DMS53 treated with DMSO at 0.1 percent for 48 hours (cell line): ENCODE data around the gene TMEM131.
"Not testable (repeated sequence)": the region's sequence is repeated elsewhere in the genome, so short reads cannot be mapped to it uniquely, and the experiment has no call there.

Experiments
- DNase-seq: peaks from one replicate; lab custom pipeline; 2025; ENCODE audit not compliant: unreplicated experiment; lab: John Stamatoyannopoulos, UW

TMEM131 gene

DNA sequence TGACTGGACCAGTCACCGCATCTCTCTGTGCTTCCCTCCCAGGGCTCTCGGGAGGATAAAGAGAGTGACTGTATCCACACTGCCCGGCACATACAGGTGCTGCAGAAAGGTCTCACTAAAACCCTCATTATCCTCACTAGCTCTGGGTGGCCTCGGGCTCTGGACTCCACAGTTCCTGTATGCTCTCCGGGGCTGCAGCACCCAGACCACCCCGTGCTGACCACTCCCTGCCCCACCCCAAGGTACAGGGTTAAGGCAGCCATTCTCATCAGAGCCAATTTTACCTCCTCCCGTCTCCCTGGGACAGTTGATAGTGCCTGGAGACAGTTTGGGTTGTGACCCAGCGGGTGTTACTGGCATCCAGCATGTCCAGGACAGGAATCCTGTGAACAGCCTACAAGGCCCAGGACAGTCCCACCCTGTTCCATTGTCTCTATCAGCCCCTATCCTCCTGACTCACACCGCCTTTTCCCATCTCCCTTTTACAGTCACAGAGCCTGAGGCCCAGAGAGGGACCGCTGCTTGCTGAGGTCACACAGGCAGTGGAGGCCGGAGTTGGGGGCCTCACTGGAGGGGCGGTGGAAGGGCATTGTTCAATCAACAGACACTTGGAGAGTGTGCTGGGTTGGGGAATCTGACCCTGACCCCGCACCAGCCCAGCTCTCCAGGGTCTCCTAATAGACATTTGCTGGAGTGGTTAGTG is 280.6 kb downstream of the TMEM131 start:
- DNase-seq = no peak

DNA sequence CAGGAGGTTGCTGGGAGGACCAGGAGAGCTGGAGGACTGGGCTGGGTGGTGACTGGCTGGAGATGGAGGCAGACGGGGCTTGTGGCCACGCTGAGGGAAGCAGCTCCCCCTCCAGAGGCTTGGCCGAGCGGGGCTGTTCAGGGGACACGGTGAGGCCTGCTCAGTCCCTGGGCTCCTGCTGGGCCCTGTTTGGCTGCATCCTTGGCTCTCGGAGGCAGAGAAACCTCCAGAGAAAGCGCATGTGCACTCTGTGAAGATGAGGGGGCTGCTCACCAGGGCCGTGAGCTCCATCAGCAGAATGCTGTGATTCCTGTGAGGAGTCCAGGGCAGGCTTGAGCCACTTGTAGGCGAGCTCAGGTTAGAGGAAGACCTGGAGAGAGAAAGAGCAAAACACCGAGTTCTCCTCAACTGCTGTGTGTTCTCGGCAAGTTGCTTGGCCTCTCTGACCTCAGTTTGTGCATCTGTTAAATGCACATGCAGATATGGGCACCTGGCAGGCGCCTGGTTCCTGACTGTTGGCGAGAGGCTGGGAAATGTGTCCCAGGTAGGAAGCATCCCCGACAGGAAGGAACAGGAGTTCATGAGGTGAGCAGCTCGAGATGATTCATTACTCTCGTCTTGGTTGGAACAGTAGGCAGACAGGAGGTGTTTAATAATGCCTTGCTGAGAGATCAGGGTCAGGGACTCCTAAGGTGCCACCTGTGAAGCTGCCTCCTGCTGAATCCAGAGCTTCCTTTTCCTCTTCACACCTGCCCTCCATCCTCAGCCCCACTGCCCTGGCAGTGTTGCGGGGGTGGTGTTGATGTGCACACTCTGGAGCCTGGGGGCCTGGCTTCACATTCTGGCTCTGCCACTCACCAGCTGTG is 281.4 kb downstream of the TMEM131 start:
- DNase-seq = no peak

DNA sequence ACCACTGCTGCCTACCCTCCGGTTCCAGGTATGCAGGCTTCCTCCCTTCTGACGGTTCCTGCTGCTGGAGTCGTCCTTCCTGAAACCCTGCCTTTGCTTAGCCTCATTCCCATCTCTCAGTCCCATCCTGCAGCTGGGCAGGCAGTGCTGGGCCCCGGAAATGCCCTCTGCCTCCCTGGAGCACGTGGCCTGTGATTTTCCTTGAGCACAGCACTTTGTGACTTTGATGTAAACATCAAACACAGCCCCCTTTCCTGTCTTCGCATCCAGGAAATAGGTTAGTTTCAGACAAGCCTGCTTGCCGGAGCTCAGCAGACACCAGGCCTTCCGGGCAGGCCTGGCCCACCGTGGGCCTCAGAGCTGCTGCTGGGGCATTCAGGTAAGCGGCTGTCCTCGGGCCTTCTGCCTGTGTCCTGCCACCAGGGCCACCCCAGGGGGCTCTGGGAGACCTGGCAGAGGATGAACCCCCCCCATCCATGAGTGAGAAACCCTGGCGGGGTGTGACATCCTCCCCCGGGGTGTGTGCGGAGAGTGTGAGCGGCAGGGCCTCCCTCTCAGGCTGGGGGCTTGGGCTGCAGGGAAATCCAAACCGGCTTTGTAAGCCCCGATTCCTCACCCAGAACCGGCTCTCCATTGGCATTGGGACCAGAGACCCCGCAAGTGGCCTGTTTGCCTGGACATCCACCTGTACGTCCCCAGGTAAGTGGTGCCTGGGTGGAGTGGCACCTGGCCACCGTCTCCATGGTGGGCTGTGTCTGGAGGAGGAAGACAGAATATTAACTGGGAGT is 282.3 kb downstream of the TMEM131 start, which contains the start of gene ZAP70:
Gene ZAP70, plus strand, starts transcription at position 281 of the 788 bp plus-strand sequence. CDS start 10,461 bp downstream, outside the sequence.
- no peak for DNase-seq

DNA sequence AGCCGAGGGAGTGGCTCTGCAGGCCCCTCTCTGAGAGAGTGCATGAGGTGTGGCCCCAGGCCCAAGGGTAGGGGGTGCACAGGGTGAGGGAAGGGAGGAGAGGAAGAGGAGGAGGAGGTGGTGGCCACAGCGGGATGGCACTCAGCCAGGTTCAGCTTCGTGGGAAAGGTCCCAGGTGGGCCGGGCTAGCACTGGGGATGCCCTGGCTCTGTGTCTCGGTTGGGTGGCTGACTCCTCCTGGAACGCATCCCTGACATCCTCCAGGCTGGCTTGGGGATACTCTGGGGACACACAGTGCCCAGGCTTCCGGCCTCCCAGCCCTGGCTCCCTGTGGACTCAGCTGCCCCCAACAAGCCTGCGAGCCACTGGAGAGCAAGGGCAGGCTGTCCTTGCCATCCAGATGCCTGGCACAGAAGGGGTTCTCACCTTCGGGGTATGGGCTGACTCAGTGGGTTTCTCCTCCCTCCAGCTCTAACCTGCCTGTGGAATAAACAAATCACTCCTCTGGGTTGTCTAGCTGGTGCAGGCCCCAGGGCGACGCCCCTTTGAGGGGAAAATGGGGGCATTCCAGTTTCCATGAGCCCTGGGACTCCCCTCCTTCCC is 283.0 kb downstream of the TMEM131 start:
- DNase-seq = no peak

DNA sequence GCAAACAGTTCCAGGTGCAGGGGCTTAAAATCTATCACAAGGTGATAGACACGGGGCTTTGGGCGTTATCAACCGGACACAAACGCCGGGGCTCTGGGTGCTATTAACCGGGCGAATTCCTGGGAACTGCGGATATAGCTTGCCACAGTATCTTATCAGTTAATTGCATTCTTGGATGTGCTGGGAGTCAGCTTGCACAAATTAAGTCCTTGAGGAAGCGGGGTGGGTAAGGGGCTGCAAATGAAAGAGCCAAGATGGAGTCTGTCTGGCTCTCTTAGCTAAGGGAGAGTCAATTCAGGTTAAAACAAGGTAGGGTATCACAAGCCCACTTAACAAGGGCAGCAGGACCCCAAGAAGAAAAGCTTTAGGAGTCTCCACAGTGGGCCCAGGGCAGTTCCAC is 283.6 kb downstream of the TMEM131 start:
- not testable (repeated sequence) for DNase-seq

DNA sequence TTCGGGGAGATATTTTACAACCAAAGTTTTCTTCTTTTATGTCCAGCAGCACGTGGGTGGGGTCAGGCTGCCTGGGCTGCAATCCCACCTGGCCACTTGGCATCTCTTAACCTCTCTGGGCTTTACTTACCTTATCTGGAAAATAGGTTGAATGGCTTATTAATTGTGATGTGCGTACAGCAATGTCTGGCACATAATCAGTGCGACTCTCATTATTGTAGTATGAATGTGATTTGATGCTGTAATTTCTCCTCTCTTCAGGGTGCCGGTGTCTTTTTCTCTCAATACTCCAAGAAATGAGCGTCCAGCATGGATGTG is 284.4 kb downstream of the TMEM131 start:
- no peak for DNase-seq

DNA sequence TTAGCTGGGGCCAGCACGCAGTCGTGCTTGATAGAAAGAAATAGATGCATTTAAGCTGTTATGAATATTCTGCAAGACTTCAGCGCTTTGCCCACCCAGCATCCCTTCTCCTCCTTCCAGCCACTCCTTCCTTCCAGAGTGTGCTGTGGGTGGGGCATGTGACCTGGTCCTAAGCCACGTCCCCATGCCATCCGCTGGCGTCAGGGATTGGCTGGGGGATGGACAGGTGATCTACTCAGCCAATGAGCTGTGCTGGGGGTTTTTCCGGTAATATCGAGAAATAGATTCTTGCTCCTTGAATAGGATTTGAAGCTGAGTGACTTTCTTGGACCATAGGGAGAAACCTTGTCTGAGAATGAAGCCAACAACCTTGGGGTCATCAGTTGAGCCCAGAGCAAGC is 287.1 kb downstream of the TMEM131 start:
- no peak for DNase-seq

DNA sequence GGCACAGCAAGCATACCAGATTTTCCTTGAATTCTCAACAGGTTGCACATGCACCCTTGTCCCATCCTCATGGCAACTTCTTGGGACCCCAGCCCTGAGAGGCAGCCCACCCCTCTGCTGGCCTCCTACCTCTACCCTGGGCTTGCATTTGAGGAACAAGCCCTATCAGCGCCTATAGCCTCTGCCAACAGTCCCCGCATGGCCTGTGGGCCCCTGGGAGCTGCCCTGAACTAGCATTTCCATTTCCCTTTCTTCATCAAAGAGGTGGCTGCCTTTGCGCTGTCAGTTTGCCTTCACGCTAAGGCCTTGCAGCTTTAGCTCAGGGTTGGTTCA is 287.7 kb downstream of the TMEM131 start:
- DNase-seq = no peak

DNA sequence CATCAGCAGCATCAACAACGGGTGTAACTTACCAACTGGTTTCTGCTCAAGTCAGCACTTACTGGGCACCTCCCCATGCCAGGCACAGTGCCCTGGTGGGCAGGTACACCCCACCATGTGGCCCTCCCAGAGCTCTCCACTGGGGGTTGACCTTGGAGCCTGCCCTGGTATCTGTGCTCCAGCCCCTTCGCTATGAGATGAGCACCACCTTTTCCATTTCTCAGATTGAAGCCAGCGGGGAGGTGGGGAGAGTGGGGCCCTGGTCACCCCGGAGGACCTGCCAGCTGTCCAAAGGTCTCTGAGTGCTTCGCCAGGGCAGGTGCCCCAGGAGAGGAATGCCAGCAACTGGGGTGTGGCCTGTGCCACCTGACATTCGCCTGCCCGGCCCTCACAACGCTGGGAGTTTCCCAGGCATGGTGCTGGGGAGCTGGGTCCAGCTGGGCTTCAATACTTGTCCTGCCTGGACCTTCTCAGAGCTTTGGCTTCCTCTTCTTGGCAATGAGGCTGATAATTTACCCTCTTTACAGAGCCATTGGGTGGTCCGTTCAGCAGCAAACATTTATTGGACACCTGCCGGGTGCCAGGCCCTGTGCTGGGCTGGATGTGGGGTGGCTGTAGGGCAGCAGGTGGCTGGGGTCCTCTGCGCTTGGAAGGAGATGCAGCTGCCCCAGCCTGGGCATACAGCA is 288.2 kb downstream of the TMEM131 start:
- DNase-seq = no peak

DNA sequence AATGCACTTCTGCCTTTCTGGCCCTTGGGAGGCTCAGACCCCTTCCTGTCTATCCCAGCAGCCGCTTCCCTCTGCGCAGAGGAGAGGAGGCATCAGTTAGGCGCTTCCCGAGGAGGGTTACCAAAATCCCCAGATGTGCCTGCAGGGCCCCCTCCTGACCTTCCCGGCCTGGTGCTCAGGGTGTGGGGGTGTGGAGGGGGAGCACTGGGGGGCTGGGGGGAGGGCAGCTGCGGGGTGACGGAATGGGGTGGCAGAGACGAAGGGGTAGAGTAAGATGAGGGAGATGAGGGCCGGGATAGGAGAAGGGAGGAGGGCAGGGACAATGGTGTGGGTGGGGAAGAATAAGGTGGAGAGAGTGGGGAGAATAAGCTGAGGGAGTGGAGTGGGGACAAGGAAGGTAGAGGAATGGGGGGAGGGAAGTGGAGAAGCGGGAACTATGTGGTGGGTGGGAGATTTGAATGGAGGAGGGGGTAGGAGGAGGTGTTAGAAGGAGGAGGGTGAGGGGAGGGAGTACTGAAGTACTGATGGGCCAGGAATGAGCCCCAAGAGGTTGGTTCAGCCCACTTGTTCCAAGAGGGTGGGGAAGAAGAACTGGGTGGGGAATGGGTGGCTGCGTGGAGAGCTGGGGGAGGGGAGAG is 288.9 kb downstream of the TMEM131 start:
- DNase-seq = no peak
